Neuronal stem cell (in vitro differentiated cells): ENCODE results near the gene MICAL3.
"Not testable (repeated sequence)": the region's sequence is repeated elsewhere in the genome, so short reads cannot be mapped to it uniquely, and the experiment has no call there.

Experiments
- DNase-seq: peaks from one replicate; pipeline ENCODE4 v3.0.0-alpha.2; 2013; ENCODE audit warnings: low spot score
- H2AFZ ChIP-seq: one replicate; pipeline ENCODE4 v1.6.1; 2013; ENCODE audit warnings: mild to moderate bottlenecking, low read length, inconsistent platforms
- H2AK5ac ChIP-seq: 2 replicates; pipeline ENCODE4 v1.6.1; 2013; ENCODE audit warnings: low read depth, mild to moderate bottlenecking, inconsistent platforms, low read length, moderate library complexity, mixed read lengths
- H2BK120ac ChIP-seq: 2 replicates; pipeline ENCODE4 v1.6.1; 2013; ENCODE audit warnings: low read depth, mild to moderate bottlenecking, inconsistent platforms, low read length, moderate library complexity, mixed read lengths
- H2BK12ac ChIP-seq: one replicate; pipeline ENCODE4 v1.6.1; 2013; ENCODE audit warnings: low read length, inconsistent platforms
- H2BK15ac ChIP-seq: 2 replicates; pipeline ENCODE4 v1.6.1; 2013; ENCODE audit warnings: mild to moderate bottlenecking, low read length, inconsistent platforms, mixed read lengths
- H2BK5ac ChIP-seq: one replicate; pipeline ENCODE4 v1.6.1; 2013; ENCODE audit warnings: inconsistent platforms, mild to moderate bottlenecking, low read length, moderate library complexity
- H3K14ac ChIP-seq: one replicate; pipeline ENCODE4 v1.6.1; 2013; ENCODE audit warnings: low read length, inconsistent platforms
- H3K18ac ChIP-seq: 2 replicates; pipeline ENCODE4 v1.6.1; 2013; ENCODE audit warnings: low read length, inconsistent platforms
- H3K23ac ChIP-seq: 2 replicates; pipeline ENCODE4 v1.6.1; 2013; ENCODE audit warnings: low read depth, mild to moderate bottlenecking, mixed read lengths, low read length, inconsistent platforms; ENCODE audit not compliant: poor library complexity
- H3K27ac ChIP-seq: replicated peaks from 3 replicates; pipeline ENCODE4 v1.5.1; 2013; ENCODE audit warnings: low read length, inconsistent platforms
- H3K27me3 ChIP-seq, 3 experiments: 2 replicates each; pipeline ENCODE4 v1.6.1; 2013; ENCODE audit warnings: low read length in 3 of 3, mild to moderate bottlenecking in 2 of 3, inconsistent platforms in 1 of 3, low read depth in 1 of 3, mixed read lengths in 1 of 3, moderate library complexity in 1 of 3; ENCODE audit not compliant: control insufficient read depth in 3 of 3, insufficient read depth in 3 of 3
- H3K36me3 ChIP-seq, 2 donors: replicated peaks in 1 of 2; 2 replicates each; pipeline ENCODE4 v1.6.1; 2013; ENCODE audit warnings: low read length in 2 of 2; ENCODE audit not compliant: control insufficient read depth in 2 of 2, insufficient read depth in 2 of 2
- H3K4ac ChIP-seq: 2 replicates; pipeline ENCODE4 v1.6.1; 2013; ENCODE audit warnings: inconsistent platforms, mild to moderate bottlenecking, low read length, moderate library complexity
- H3K4me1 ChIP-seq, 2 donors: 1 replicate in 1 of 2; 2 replicates in 1 of 2; pipeline ENCODE4 v1.6.1; 2013; ENCODE audit warnings: low read length in 2 of 2, low read depth in 1 of 2; ENCODE audit not compliant: control insufficient read depth in 2 of 2, insufficient read depth in 1 of 2
- H3K4me2 ChIP-seq: one replicate; pipeline ENCODE4 v1.6.1; 2013; ENCODE audit warnings: mild to moderate bottlenecking, low read length, inconsistent platforms; ENCODE audit not compliant: insufficient read depth, poor library complexity, severe bottlenecking
- H3K4me3 ChIP-seq, 2 donors: 2 replicates each; pipeline ENCODE4 v1.5.1; 2013; ENCODE audit warnings: low read length in 2 of 2, mild to moderate bottlenecking in 2 of 2, inconsistent platforms in 1 of 2, moderate library complexity in 1 of 2
- H3K79me1 ChIP-seq: one replicate; pipeline ENCODE4 v1.6.1; 2013; ENCODE audit warnings: low read depth, mild to moderate bottlenecking, inconsistent platforms, low read length, moderate library complexity
- H3K9ac ChIP-seq: one replicate; pipeline ENCODE4 v1.6.1; 2013; ENCODE audit warnings: mild to moderate bottlenecking, low read depth, low read length, inconsistent platforms; ENCODE audit not compliant: poor library complexity
- H3K9me3 ChIP-seq, 2 donors: replicated peaks in 1 of 2; 2 replicates each; pipeline versions ENCODE3 to v1.6.1; 2013; ENCODE audit warnings: low read length in 2 of 2, mild to moderate bottlenecking in 2 of 2, inconsistent platforms in 1 of 2, low read depth in 1 of 2, mixed read lengths in 1 of 2, moderate library complexity in 1 of 2; ENCODE audit not compliant: control insufficient read depth in 2 of 2, insufficient read depth in 1 of 2
- H4K8ac ChIP-seq: one replicate; pipeline ENCODE4 v1.6.1; 2013; ENCODE audit warnings: low read depth, mild to moderate bottlenecking, inconsistent platforms, low read length, moderate library complexity
- H4K91ac ChIP-seq: one replicate; pipeline ENCODE4 v1.6.1; 2013; ENCODE audit warnings: low read length, low read depth, mild to moderate bottlenecking, inconsistent platforms; ENCODE audit not compliant: poor library complexity
- WGBS, 2 donors: extraction: QIAGEN DNeasy Blood & Tissue Kit; methylation state at CpG; one replicate each; pipeline ENCODE4 v1.1.7; 2013; ENCODE audit warnings: missing lambda C conversion rate in 2 of 2, mixed read lengths in 1 of 2; ENCODE audit not compliant: insufficient read length in 2 of 2, insufficient replicate concordance in 1 of 2; ENCODE audit errors: extremely low coverage in 2 of 2; 5-methylcytosine and 5-hydroxymethylcytosine counted together

Gene MICAL3

DNA sequence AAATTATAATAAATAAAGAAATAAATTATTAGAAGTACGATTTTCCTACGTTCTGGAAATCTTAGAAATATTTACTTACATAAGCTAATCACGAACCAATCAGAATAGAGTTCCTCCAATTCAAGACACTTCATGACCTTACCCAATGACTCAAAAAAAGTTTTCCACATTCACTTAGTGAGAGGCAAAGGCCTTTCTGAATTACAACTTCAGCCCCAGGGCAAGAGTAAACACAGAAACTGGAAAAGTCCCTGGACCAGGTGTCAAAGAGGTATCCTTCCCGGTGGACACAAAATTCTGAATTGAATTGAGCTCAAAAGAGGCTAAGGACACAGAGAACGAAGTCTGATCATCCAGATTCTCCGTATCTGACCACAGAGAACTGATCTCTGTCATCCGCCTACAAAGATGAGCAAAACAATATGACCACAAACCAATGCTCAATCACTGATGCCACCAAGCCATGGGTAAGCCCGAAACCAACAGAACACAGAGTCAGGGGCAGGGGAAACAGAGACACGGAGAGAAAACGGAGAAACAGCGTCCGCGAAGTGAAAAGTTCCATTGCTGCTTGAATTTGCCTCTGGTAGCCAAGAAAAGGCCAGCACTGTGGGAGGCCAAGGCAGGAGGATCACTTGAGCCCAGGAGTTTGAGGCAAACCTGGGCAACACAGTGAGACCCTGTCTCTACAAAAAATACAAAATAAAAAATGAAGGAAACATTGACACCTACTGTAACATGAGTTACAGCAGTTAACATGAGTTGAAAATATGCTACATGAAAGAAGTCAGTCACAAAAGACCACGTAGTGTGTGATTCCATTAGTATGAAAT lies 256.9 kb downstream of the MICAL3 start:
- H3K9me3 ChIP-seq, result no peaks in the 10 kb centered on the region
- no peak overlapping the region for H3K27ac ChIP-seq
- no peak for DNase-seq
- H3K36me3 ChIP-seq, result no peaks in the 10 kb centered on the region
- H2BK120ac ChIP-seq, result no peak overlapping the region
- no peak overlapping the region for H3K4ac ChIP-seq
- H4K91ac ChIP-seq, result no peak overlapping the region
- H3K79me1 ChIP-seq, result peaks cover 8% of the 10 kb centered on the region
- no peak overlapping the region for H3K9ac ChIP-seq
- peaks cover under 1 to 2% of the 10 kb centered on the region in 2 donors for H3K4me1 ChIP-seq
- no CpG with 5 or more reads among the region's 14 CpGs for WGBS, 2 donors
- H2AK5ac ChIP-seq, result no peak overlapping the region
- no peak overlapping the region for H2BK15ac ChIP-seq
- no peak overlapping the region for H2AFZ ChIP-seq
- no peak overlapping the region for H3K23ac ChIP-seq
- H2BK5ac ChIP-seq, result no peak overlapping the region
- no peak overlapping the region for H3K18ac ChIP-seq
- no peak overlapping the region for H2BK12ac ChIP-seq
- H4K8ac ChIP-seq, result no peak overlapping the region
- no peak overlapping the region for H3K14ac ChIP-seq
- H3K27me3 ChIP-seq, result no peaks in the 10 kb centered on the region
- H3K4me3 ChIP-seq, result no peak overlapping the region
- H3K4me2 ChIP-seq, result no peak overlapping the region

DNA sequence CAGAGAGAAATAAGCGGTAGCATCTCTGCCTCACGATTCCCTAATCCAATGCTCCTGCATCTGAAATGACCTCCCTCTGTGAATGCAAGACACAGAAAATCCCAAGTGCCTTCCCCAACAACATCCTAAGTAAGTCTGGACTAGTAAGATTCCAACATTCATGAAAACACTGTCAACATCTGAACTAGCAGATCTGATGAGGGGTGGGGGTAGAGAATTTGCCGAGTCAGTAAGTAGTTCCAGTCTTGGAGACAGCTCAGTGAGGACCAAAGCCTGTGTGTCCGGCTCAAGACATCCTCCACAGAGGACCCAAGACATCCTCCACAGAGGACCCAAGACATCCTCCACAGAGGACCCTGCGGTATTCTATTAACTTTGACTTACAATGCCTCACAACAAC lies 259.5 kb downstream of the MICAL3 start:
- no CpG with 5 or more reads among the region's 5 CpGs for WGBS, 2 donors
- H2BK120ac ChIP-seq, H3K27ac ChIP-seq, H2BK12ac ChIP-seq, H3K9me3 ChIP-seq, H3K9ac ChIP-seq, H3K36me3 ChIP-seq, DNase-seq, H3K79me1 ChIP-seq, H4K91ac ChIP-seq, H3K23ac ChIP-seq, H3K4me1 ChIP-seq, H3K18ac ChIP-seq, H2AFZ ChIP-seq, H3K4me2 ChIP-seq, H2BK15ac ChIP-seq, H3K4me3 ChIP-seq, H2AK5ac ChIP-seq, H3K4ac ChIP-seq, H3K14ac ChIP-seq, H3K27me3 ChIP-seq, H2BK5ac ChIP-seq, H4K8ac ChIP-seq: not testable (repeated sequence)

- H3K4me1 ChIP-seq, result no peaks in the 10 kb centered on the region
- H2BK15ac ChIP-seq, result no peak overlapping the region
- H3K4ac ChIP-seq, result no peak overlapping the region
- no peak overlapping the region for H2BK12ac ChIP-seq
- no peak for DNase-seq
- H2BK120ac ChIP-seq, result no peak overlapping the region
- H3K27ac ChIP-seq, result no peak overlapping the region
- no peak overlapping the region for H2BK5ac ChIP-seq
- H3K4me2 ChIP-seq, result no peak overlapping the region
- no peak overlapping the region for H3K4me3 ChIP-seq
- H3K9ac ChIP-seq, result no peak overlapping the region
- no peak overlapping the region for H2AFZ ChIP-seq
- H3K14ac ChIP-seq, result no peak overlapping the region
- WGBS, 2 donors, result no CpG with 5 or more reads among the region's 5 CpGs
- no peaks in the 10 kb centered on the region for H3K79me1 ChIP-seq
- no peak overlapping the region for H3K18ac ChIP-seq
- H3K9me3 ChIP-seq, result no peaks in the 10 kb centered on the region
- no peak overlapping the region for H3K23ac ChIP-seq
- no peak overlapping the region for H4K8ac ChIP-seq
- no peak overlapping the region for H2AK5ac ChIP-seq
- H4K91ac ChIP-seq, result no peak overlapping the region
- no peaks in the 10 kb centered on the region for H3K36me3 ChIP-seq
- H3K27me3 ChIP-seq, result no peaks in the 10 kb centered on the region
Observed at GRCh38 chr22:17764036-17764435, 260.3 kb downstream of the MICAL3 start.

DNA sequence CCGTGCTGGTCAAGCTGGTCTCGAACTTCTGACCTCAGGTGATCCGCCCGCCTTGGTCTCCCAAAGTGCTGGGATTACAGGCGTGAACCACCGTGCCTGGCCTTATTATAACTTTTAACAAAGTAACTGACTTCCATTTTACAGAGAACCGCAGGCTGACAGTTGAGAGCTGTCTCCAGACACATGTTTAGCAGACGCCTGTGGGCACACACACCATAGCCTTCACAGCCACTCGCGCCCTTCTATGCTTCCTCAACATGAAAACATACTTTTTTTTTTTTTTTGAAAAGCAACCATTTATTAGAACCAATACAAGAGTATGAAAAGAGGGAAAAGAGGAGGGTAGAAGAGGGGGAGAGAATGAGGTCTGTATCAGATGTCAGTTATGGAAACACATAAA lies 260.9 kb downstream of the MICAL3 start:
- H2BK15ac ChIP-seq, H4K91ac ChIP-seq, H3K4me2 ChIP-seq, H3K27me3 ChIP-seq, H3K9me3 ChIP-seq, H2AK5ac ChIP-seq, H3K14ac ChIP-seq, H3K23ac ChIP-seq, H3K27ac ChIP-seq, H3K4me3 ChIP-seq, DNase-seq, H4K8ac ChIP-seq, H2BK120ac ChIP-seq, H2AFZ ChIP-seq, H2BK5ac ChIP-seq, H3K4ac ChIP-seq, H3K4me1 ChIP-seq, H3K36me3 ChIP-seq, H3K9ac ChIP-seq, H2BK12ac ChIP-seq, H3K79me1 ChIP-seq, H3K18ac ChIP-seq: not testable (repeated sequence)
- WGBS, 2 donors, result no CpG with 5 or more reads among the region's 10 CpGs
